NCI-H1048 (cell line): ENCODE results near the gene TTR.

Experiments used
- DNase-seq: peaks from one replicate; lab custom pipeline; 2025; lab: John Stamatoyannopoulos, UW

TTR gene

GRCh38 chr18:31591628-31592027 lies at the start of gene TTR:
Gene TTR (plus strand): TSS chr18:31591877. CDS start chr18:31591903, 26 bp downstream.
- no peak for DNase-seq

GRCh38 chr18:31546476-31546875 lies 45.2 kb upstream of the TTR start:
- no peak for DNase-seq

GRCh38 chr18:31548853-31549252 lies 42.8 kb upstream of the TTR start:
- no peak for DNase-seq

GRCh38 chr18:31549416-31549815 lies 42.3 kb upstream of the TTR start:
- no peak for DNase-seq

- DNase-seq = no peak
Observed at GRCh38 chr18:31551883-31552282, 39.8 kb upstream of the TTR start.

- DNase-seq = no peak
Observed at GRCh38 chr18:31553800-31554199, 37.9 kb upstream of the TTR start.

- no peak for DNase-seq
Observed at GRCh38 chr18:31554776-31555175, 36.9 kb upstream of the TTR start.

GRCh38 chr18:31555971-31556747 lies 35.5 kb upstream of the TTR start:
- peak; percentile 9 for DNase-seq

GRCh38 chr18:31557446-31557845 lies 34.2 kb upstream of the TTR start:
- DNase-seq = no peak

- no peak for DNase-seq
Observed at GRCh38 chr18:31558567-31558966, 33.1 kb upstream of the TTR start.

GRCh38 chr18:31562726-31563125 lies 29.0 kb upstream of the TTR start:
- DNase-seq = no peak

- no peak for DNase-seq
Observed at GRCh38 chr18:31563778-31564177, 27.9 kb upstream of the TTR start.

- no peak for DNase-seq
Observed at GRCh38 chr18:31565345-31565744, 26.3 kb upstream of the TTR start.

- no peak for DNase-seq
Observed at GRCh38 chr18:31565782-31566512, 25.7 kb upstream of the TTR start.

GRCh38 chr18:31566576-31567306 lies 24.9 kb upstream of the TTR start:
- no peak for DNase-seq

- DNase-seq = no peak
Observed at GRCh38 chr18:31572368-31572767, 19.3 kb upstream of the TTR start.

GRCh38 chr18:31573051-31573450 lies 18.6 kb upstream of the TTR start:
- no peak for DNase-seq

GRCh38 chr18:31574359-31574758 lies 17.3 kb upstream of the TTR start:
- DNase-seq = no peak

GRCh38 chr18:31575515-31576257 lies 16.0 kb upstream of the TTR start:
- no peak for DNase-seq

- DNase-seq = no peak
Observed at GRCh38 chr18:31576670-31577069, 15.0 kb upstream of the TTR start.

- no peak for DNase-seq
Observed at GRCh38 chr18:31577195-31577594, 14.5 kb upstream of the TTR start.

- DNase-seq = no peak
Observed at GRCh38 chr18:31578126-31578525, 13.6 kb upstream of the TTR start.
